Activated CD4-positive, alpha-beta T cell treated with anti-CD3 and anti-CD28 coated beads, Interleukin-2, amount 50 U/mL, for 4 hours (primary cell): ENCODE results near the gene RPGR.

Source experiments
- DNase-seq, 2 experiments: peaks; one replicate each; pipeline ENCODE4 v3.0.0-alpha.2; 2020

Gene RPGR

GRCh38 chrX:38318606-38319005, 8.7 kb downstream of the RPGR start:
- no peak for DNase-seq

- DNase-seq, result no peak
These were observed 9.1 kb downstream of the RPGR start for GRCh38 chrX:38318196-38318595.

- no peak for DNase-seq
These were observed 12.1 kb downstream of the RPGR start for GRCh38 chrX:38315186-38315585.

- no peak for DNase-seq
These were observed 14.1 kb downstream of the RPGR start for GRCh38 chrX:38313190-38313589.

- DNase-seq, result no peak
These were observed 14.9 kb downstream of the RPGR start for GRCh38 chrX:38312436-38312835.

- no peak for DNase-seq
These were observed 15.6 kb downstream of the RPGR start for GRCh38 chrX:38311743-38312142.

- no peak for DNase-seq
These were observed 21.3 kb downstream of the RPGR start for GRCh38 chrX:38305971-38306370.

- no peak for DNase-seq
These were observed 23.3 kb downstream of the RPGR start for GRCh38 chrX:38304010-38304409.

- DNase-seq, result no peak
These were observed 33.6 kb downstream of the RPGR start for GRCh38 chrX:38293741-38294140.

GRCh38 chrX:38287674-38288073, 39.6 kb downstream of the RPGR start:
- DNase-seq, result no peak

- no peak for DNase-seq
These were observed 41.7 kb downstream of the RPGR start for GRCh38 chrX:38285649-38286048.

- DNase-seq, result no peak
These were observed 45.3 kb downstream of the RPGR start for GRCh38 chrX:38282049-38282448.

- DNase-seq, result no peak
These were observed 48.1 kb downstream of the RPGR start for GRCh38 chrX:38279188-38279587.

GRCh38 chrX:38278682-38279081, 48.6 kb downstream of the RPGR start:
- DNase-seq, result no peak

GRCh38 chrX:38277802-38278201, 49.5 kb downstream of the RPGR start:
- no peak for DNase-seq

- no peak for DNase-seq
These were observed 50.2 kb downstream of the RPGR start for GRCh38 chrX:38277136-38277535.

- no peak for DNase-seq
These were observed 51.2 kb downstream of the RPGR start for GRCh38 chrX:38276089-38276488.

- DNase-seq, result no peak
These were observed 51.7 kb downstream of the RPGR start for GRCh38 chrX:38275615-38276014.

GRCh38 chrX:38273453-38273852, 53.9 kb downstream of the RPGR start:
- no peak for DNase-seq

- no peak for DNase-seq
These were observed 56.1 kb downstream of the RPGR start for GRCh38 chrX:38271154-38271716.

GRCh38 chrX:38268011-38268410, 59.3 kb downstream of the RPGR start:
- DNase-seq, result no peak

- DNase-seq, result no peak
These were observed 64.3 kb downstream of the RPGR start for GRCh38 chrX:38262715-38263620.

- DNase-seq, result no peak
These were observed 67.1 kb downstream of the RPGR start for GRCh38 chrX:38260231-38260630.

- DNase-seq, result no peak
These were observed 71.3 kb downstream of the RPGR start for GRCh38 chrX:38256019-38256418.

- DNase-seq, result no peak
These were observed 77.3 kb downstream of the RPGR start for GRCh38 chrX:38249965-38250364.
